Embryonic facial prominence (tissue), 1 donor: Measurements from ENCODE around the gene CUEDC1.

Experiments
- DNase-seq: peaks from one replicate; pipeline ENCODE4 v3.0.0-alpha.2; 2016; ENCODE audit errors: extremely low spot score

Gene CUEDC1

GRCh38 chr17:57915985-57916757, 39.0 kb downstream of the CUEDC1 start:
- no peak for DNase-seq

- DNase-seq: no peak
Measured at GRCh38 chr17:57915544-57915943, 39.7 kb downstream of the CUEDC1 start.

- no peak for DNase-seq
Measured at GRCh38 chr17:57914273-57915142, 40.7 kb downstream of the CUEDC1 start.

GRCh38 chr17:57913575-57914272, 41.5 kb downstream of the CUEDC1 start:
- DNase-seq: no peak

GRCh38 chr17:57911834-57912673, 43.2 kb downstream of the CUEDC1 start:
- no peak for DNase-seq

GRCh38 chr17:57910462-57911420, 44.5 kb downstream of the CUEDC1 start:
- DNase-seq: no peak

- no peak for DNase-seq
Measured at GRCh38 chr17:57909551-57909950, 45.7 kb downstream of the CUEDC1 start.

- DNase-seq: no peak
Measured at GRCh38 chr17:57908278-57908677, 46.9 kb downstream of the CUEDC1 start.

GRCh38 chr17:57906910-57907309, 48.3 kb downstream of the CUEDC1 start:
- no peak for DNase-seq

GRCh38 chr17:57905875-57906455, 49.2 kb downstream of the CUEDC1 start:
- no peak for DNase-seq

- no peak for DNase-seq
Measured at GRCh38 chr17:57903961-57904360, 51.3 kb downstream of the CUEDC1 start.

- no peak for DNase-seq
Measured at GRCh38 chr17:57902800-57903759, 52.1 kb downstream of the CUEDC1 start.

GRCh38 chr17:57902117-57902799, 53.0 kb downstream of the CUEDC1 start:
- DNase-seq: no peak

- DNase-seq: no peak
Measured at GRCh38 chr17:57900991-57901743, 54.0 kb downstream of the CUEDC1 start.

GRCh38 chr17:57899822-57900221, 55.4 kb downstream of the CUEDC1 start:
- no peak for DNase-seq

- no peak for DNase-seq
Measured at GRCh38 chr17:57899391-57899790, 55.8 kb downstream of the CUEDC1 start.
